Upper lobe of right lung (tissue), 1 donor: ENCODE results near the gene KRTAP17-1. TPM values are rescaled to one million over a fixed set of nuclear protein-coding genes. Genes with fewer than 3 reads are reported as not detected.

Experiments used
- ATAC-seq: fragments of 200-7000 bp; cut with Tn5 transposase; one replicate; pipeline ENCODE4 v1.9.1; 2020; ENCODE audit warnings: mild to moderate bottlenecking, moderate library complexity
- DNase-seq: peaks from one replicate; pipeline ENCODE4 v3.0.0-alpha.2; 2020
- H3K27ac ChIP-seq: fragments of 200-600 bp; one replicate; pipeline ENCODE4 v1.8.0; 2022
- H3K27me3 ChIP-seq: fragments of 200-600 bp; one replicate; pipeline ENCODE4 v1.8.0; 2022; ENCODE audit warnings: mild to moderate bottlenecking
- H3K36me3 ChIP-seq: fragments of 200-600 bp; one replicate; pipeline ENCODE4 v1.8.0; 2022
- H3K4me1 ChIP-seq: fragments of 200-600 bp; one replicate; pipeline ENCODE4 v1.8.0; 2022
- H3K4me3 ChIP-seq: fragments of 200-600 bp; one replicate; pipeline ENCODE4 v1.8.0; 2022; ENCODE audit warnings: mild to moderate bottlenecking
- H3K9me3 ChIP-seq: fragments of 200-600 bp; one replicate; pipeline ENCODE4 v1.8.0; 2022
- intact Hi-C: fragments of 100-400 bp; cut with DNase I; formaldehyde crosslinking; loops from one replicate; pipeline ENCODE4 v1.11.0; 2022
- total RNA-seq: library from RNA; stranded (reverse); fragmentation: NEBNext Ultra II Directional; extraction: Animal tissue kit (Norgen Biotek cat#: 25700); gene quantifications from one replicate; pipeline ENCODE4 v1.2.1, GENCODE V29; 2021
- TF ChIP-seq, protein P1 (sequence below): fragments of 200-600 bp; IDR thresholded peaks from one replicate; pipeline ENCODE4 v1.8.0; 2022; ENCODE audit warnings: antibody characterized with exemption
- donor health status: DM: no; HTN: yes; CAD: no; lungs with severe emphysema.

Gene KRTAP17-1
- total RNA-seq, 1 donor from 2014 or later = not detected

- peaks cover 20% of the 10 kb centered on the region for H3K4me1 ChIP-seq
- no peak overlapping the region for H3K4me3 ChIP-seq
- H3K9me3 ChIP-seq = no peaks in the 10 kb centered on the region
- H3K27me3 ChIP-seq = no peaks in the 10 kb centered on the region
- intact Hi-C loops = no loop called here
- no peaks in the 10 kb centered on the region for H3K36me3 ChIP-seq
- ATAC-seq (no peak), DNase-seq (no peak)
- TF ChIP-seq, protein P1, sequence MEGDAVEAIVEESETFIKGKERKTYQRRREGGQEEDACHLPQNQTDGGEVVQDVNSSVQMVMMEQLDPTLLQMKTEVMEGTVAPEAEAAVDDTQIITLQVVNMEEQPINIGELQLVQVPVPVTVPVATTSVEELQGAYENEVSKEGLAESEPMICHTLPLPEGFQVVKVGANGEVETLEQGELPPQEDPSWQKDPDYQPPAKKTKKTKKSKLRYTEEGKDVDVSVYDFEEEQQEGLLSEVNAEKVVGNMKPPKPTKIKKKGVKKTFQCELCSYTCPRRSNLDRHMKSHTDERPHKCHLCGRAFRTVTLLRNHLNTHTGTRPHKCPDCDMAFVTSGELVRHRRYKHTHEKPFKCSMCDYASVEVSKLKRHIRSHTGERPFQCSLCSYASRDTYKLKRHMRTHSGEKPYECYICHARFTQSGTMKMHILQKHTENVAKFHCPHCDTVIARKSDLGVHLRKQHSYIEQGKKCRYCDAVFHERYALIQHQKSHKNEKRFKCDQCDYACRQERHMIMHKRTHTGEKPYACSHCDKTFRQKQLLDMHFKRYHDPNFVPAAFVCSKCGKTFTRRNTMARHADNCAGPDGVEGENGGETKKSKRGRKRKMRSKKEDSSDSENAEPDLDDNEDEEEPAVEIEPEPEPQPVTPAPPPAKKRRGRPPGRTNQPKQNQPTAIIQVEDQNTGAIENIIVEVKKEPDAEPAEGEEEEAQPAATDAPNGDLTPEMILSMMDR = no peak
- no peak overlapping the region for H3K27ac ChIP-seq
Measured at GRCh38 chr17:41340934-41341861, 25.7 kb upstream of the KRTAP17-1 start.

- Histone ChIP-seq H3K9me3 (no peaks in the 10 kb centered on the region), H3K36me3 (no peaks in the 10 kb centered on the region), H3K27ac (no peak overlapping the region), H3K4me3 (no peak overlapping the region), H3K4me1 (peaks cover 20% of the 10 kb centered on the region), H3K27me3 (no peaks in the 10 kb centered on the region)
- intact Hi-C loops = no loop called here
- TF ChIP-seq, protein P1 = no peak
- DNase-seq = no peak
- ATAC-seq = no peak
Measured at GRCh38 chr17:41340494-41340893, 25.0 kb upstream of the KRTAP17-1 start.

DNA sequence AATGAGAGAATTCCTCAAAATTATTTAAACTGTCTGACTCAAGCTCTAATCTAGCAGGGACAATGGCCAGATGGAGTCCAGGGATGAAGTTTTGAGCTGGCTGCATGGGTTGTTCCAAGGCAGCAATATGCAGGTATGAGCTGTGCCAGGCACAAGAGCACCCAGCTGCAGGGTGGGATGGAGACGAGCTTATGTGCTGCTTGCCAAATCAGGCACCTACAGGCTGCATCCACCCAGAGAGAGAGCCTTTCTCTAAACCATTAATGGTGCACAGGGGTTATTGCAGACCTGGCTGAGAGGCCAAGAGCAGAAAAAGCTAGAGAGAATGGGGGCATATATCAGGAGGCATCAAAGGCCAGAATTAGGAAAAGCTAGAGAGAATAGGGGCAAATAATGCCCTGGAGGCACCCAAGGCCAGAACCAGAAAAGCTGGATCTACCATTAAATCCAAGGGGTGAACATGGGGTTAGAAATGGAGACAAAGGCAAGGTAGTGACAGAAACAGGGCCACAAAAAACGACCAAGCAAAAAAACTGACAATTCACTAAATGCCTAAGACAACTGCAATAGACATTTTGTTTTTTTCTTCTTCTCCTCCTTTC lies 24.2 kb upstream of the KRTAP17-1 start:
- Histone ChIP-seq H3K4me3 (no peak overlapping the region), H3K27ac (peak overlapping the region; percentile 45), H3K36me3 (no peaks in the 10 kb centered on the region), H3K27me3 (no peaks in the 10 kb centered on the region), H3K9me3 (no peaks in the 10 kb centered on the region), H3K4me1 (peaks cover 20% of the 10 kb centered on the region)
- TF ChIP-seq, protein P1 = no peak
- no peak for ATAC-seq
- DNase-seq = no peak
- intact Hi-C loops = no loop called here

DNA sequence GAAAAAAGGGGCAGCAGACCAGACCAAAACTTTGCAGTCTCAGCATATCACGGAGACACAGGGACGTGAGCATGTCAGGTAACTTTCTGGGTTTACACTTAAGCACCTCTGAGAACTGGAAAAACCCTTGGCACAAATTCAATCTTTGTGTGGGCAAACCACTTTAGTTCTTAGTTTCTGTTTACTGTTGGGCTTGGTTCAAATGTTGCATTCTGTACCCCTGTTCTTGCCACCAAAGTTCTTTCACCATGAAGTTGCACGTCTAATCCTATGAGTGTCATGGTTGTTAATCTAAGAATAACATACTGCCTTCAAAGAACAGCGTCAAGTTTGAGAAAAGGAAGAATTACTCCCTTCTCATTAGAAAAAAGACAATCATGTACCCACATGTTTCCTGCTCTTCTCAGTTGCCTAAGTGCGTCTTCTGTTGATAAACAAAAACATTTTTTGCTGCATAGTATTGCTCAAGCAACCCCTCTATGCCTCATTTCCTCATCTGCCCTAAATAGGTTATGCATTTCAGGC lies 23.5 kb upstream of the KRTAP17-1 start:
- ATAC-seq (peak; percentile 74), DNase-seq (no peak)
- Histone ChIP-seq H3K4me3 (no peak overlapping the region), H3K9me3 (no peaks in the 10 kb centered on the region), H3K27me3 (no peaks in the 10 kb centered on the region), H3K36me3 (no peaks in the 10 kb centered on the region), H3K27ac (peak overlapping the region; percentile 45), H3K4me1 (peaks cover 20% of the 10 kb centered on the region)
- TF ChIP-seq, protein P1 = no peak
- intact Hi-C loops = no loop called here

- Histone ChIP-seq H3K4me1 (peaks cover 16% of the 10 kb centered on the region), H3K27ac (no peak overlapping the region), H3K9me3 (no peaks in the 10 kb centered on the region), H3K4me3 (no peak overlapping the region), H3K36me3 (no peaks in the 10 kb centered on the region), H3K27me3 (no peaks in the 10 kb centered on the region)
- TF ChIP-seq, protein P1 = no peak
- ATAC-seq (no peak), DNase-seq (no peak)
- intact Hi-C loops = no loop called here
Measured at GRCh38 chr17:41335747-41336146, 20.2 kb upstream of the KRTAP17-1 start.
